HL-60 (cell line): ENCODE results near the gene MMP19.

ENCODE experiments used
- GABPA ChIP-seq: IDR thresholded peaks from 2 replicates; pipeline ENCODE4 v1.6.1; 2012; ENCODE audit warnings: low read depth
- POLR2AphosphoS5 ChIP-seq: IDR thresholded peaks from 2 replicates; pipeline ENCODE4 v1.6.1; 2012; ENCODE audit warnings: low read depth
- REST ChIP-seq: IDR thresholded peaks from 2 replicates; pipeline ENCODE4 v1.6.1; 2012; ENCODE audit warnings: low read depth; ENCODE audit not compliant: insufficient replicate concordance
- SPI1 ChIP-seq: IDR thresholded peaks from 2 replicates; pipeline ENCODE4 v1.6.1; 2012; ENCODE audit warnings: low read depth, mild to moderate bottlenecking, borderline replicate concordance
- TF ChIP-seq, protein P1 (sequence below): IDR thresholded peaks from one replicate; pipeline ENCODE4 v1.5.1; 2011; ENCODE audit warnings: low read length, control low read depth, inconsistent platforms; ENCODE audit not compliant: insufficient read depth

GRCh38 chr12:55847603-55848291 is 5.0 kb upstream of the MMP19 start:
- TF ChIP-seq, protein P1, sequence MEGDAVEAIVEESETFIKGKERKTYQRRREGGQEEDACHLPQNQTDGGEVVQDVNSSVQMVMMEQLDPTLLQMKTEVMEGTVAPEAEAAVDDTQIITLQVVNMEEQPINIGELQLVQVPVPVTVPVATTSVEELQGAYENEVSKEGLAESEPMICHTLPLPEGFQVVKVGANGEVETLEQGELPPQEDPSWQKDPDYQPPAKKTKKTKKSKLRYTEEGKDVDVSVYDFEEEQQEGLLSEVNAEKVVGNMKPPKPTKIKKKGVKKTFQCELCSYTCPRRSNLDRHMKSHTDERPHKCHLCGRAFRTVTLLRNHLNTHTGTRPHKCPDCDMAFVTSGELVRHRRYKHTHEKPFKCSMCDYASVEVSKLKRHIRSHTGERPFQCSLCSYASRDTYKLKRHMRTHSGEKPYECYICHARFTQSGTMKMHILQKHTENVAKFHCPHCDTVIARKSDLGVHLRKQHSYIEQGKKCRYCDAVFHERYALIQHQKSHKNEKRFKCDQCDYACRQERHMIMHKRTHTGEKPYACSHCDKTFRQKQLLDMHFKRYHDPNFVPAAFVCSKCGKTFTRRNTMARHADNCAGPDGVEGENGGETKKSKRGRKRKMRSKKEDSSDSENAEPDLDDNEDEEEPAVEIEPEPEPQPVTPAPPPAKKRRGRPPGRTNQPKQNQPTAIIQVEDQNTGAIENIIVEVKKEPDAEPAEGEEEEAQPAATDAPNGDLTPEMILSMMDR, result no peak
- TF ChIP-seq POLR2AphosphoS5, result no peak
- TF ChIP-seq GABPA, result no peak
- TF ChIP-seq REST, result no peak
- TF ChIP-seq SPI1, result no peak
